Calu3 (cell line): ENCODE results near the gene CDC20B. TPM values are rescaled to one million over a fixed set of nuclear protein-coding genes. Genes with fewer than 3 reads are reported as not detected.

Experiments
- BruUV-seq: library from RNA; stranded (reverse); fragments of 400-500 nt; replicated peaks from 2 replicates; lab custom pipeline; 2021; lab: Mats Ljungman, UMichigan
- CTCF ChIA-PET: fragments of 300-600 bp; sonication (Branson Sonifier 250); formaldehyde crosslinking; loops from one replicate; lab custom pipeline; 2022; ENCODE audit warnings: antibody characterized with exemption; lab: Charles Lee
- DNase-seq: peaks from one replicate; pipeline ENCODE4 v3.0.0; 2022
- H3K27ac Mint-ChIP-seq: one replicate; pipeline ENCODE4 v1.8.0; 2022; ENCODE audit warnings: mixed read lengths; ENCODE audit not compliant: unreplicated experiment
- H3K27me3 Mint-ChIP-seq: one replicate; pipeline ENCODE4 v1.8.0; 2022; ENCODE audit warnings: mixed read lengths; ENCODE audit not compliant: unreplicated experiment
- H3K36me3 Mint-ChIP-seq: one replicate; pipeline ENCODE4 v1.8.0; 2022; ENCODE audit warnings: mild to moderate bottlenecking, moderate library complexity, mixed read lengths; ENCODE audit not compliant: insufficient read depth, unreplicated experiment
- H3K4me1 Mint-ChIP-seq: one replicate; pipeline ENCODE4 v1.8.0; 2022; ENCODE audit warnings: mild to moderate bottlenecking, low read depth, mixed read lengths; ENCODE audit not compliant: unreplicated experiment
- H3K4me3 Mint-ChIP-seq: one replicate; pipeline ENCODE4 v1.8.0; 2022; ENCODE audit warnings: mild to moderate bottlenecking, low read depth, moderate library complexity, mixed read lengths; ENCODE audit not compliant: unreplicated experiment
- H3K9me3 Mint-ChIP-seq: one replicate; pipeline ENCODE4 v1.8.0; 2022; ENCODE audit warnings: low read depth, mixed read lengths; ENCODE audit not compliant: unreplicated experiment
- intact Hi-C: fragments of 100-400 bp; cut with micrococcal nuclease; formaldehyde crosslinking; loops from one replicate; pipeline ENCODE4 v1.10.0; 2022; ENCODE audit not compliant: unreplicated experiment
- total RNA-seq: library from RNA; stranded (reverse); gene quantifications from 2 replicates; pipeline ENCODE4 v1.2.3, GENCODE V29; 2022
- TF ChIP-seq, protein P1 (sequence below): fragments of 200-600 bp; IDR thresholded peaks from one replicate; pipeline ENCODE4 v1.8.0; 2022; ENCODE audit warnings: antibody characterized with exemption; ENCODE audit not compliant: unreplicated experiment

The CDC20B gene
- total RNA-seq, 1 experiment from 2014 or later, result not detected

DNA sequence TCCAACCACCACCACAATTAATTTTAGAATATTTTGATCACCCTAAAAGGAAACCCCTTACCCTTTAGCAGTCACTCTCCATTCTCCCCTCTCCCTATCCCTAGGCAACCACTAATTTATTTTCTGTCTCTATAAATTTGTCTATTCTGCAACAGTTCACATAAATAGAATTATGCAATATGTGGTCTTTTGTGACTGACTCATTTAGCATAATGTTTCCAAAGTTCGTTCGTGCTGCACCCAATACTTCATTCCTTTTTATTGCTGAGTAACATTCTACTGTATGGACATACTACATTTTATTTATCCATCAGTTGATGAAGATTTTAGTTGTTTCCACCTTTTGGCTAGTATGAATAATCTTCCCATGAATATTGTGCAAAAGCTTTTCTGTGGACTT is 18.2 kb upstream of the CDC20B start:
- Mint-ChIP-seq H3K4me3 (no peak overlapping the region), H3K9me3 (no peaks in the 10 kb centered on the region), H3K27me3 (peaks cover 18% of the 10 kb centered on the region), H3K27ac (no peak overlapping the region), H3K36me3 (no peaks in the 10 kb centered on the region), H3K4me1 (no peaks in the 10 kb centered on the region)
- BruUV-seq, result no TSS peak
- TF ChIP-seq, protein P1, sequence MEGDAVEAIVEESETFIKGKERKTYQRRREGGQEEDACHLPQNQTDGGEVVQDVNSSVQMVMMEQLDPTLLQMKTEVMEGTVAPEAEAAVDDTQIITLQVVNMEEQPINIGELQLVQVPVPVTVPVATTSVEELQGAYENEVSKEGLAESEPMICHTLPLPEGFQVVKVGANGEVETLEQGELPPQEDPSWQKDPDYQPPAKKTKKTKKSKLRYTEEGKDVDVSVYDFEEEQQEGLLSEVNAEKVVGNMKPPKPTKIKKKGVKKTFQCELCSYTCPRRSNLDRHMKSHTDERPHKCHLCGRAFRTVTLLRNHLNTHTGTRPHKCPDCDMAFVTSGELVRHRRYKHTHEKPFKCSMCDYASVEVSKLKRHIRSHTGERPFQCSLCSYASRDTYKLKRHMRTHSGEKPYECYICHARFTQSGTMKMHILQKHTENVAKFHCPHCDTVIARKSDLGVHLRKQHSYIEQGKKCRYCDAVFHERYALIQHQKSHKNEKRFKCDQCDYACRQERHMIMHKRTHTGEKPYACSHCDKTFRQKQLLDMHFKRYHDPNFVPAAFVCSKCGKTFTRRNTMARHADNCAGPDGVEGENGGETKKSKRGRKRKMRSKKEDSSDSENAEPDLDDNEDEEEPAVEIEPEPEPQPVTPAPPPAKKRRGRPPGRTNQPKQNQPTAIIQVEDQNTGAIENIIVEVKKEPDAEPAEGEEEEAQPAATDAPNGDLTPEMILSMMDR, result no peak
- intact Hi-C loops, result no loop called here
- CTCF ChIA-PET, result no interaction called here
- DNase-seq, result no peak

GRCh38 chr5:55188656-55189540 is 15.9 kb upstream of the CDC20B start:
- TF ChIP-seq, protein P1, result no peak

DNA sequence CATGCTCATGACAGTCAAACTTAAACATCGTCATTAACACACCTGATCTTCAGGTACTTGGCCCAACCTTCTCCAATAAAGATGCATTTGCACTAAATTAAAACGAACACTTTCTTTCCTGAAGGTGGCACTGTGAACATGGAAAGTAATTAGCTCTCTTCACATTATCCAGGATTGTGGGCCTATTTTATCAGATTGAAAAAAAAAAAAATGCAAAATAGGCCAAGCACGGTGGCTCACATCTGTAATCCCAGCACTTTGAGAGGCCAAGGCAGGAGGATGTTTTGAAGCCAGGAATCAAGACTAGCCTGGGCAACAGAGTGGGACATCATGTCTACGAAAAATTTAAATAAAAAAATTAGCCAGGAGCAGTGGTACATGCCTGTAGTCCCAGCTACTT is 14.4 kb upstream of the CDC20B start:
- intact Hi-C loops, result loop anchor here (5.0 kb wide), 2 partner anchors 45 to 505 kb away; partner anchors contain the start of gene CCNO
- no peak overlapping the region for H3K27ac Mint-ChIP-seq
- TF ChIP-seq, protein P1, result no peak
- H3K4me1 Mint-ChIP-seq, result no peaks in the 10 kb centered on the region
- DNase-seq, result peak; percentile 11
- H3K4me3 Mint-ChIP-seq, result no peak overlapping the region
- CTCF ChIA-PET, result interaction anchor here (0.7 to 1.2 kb wide), 7 partner anchors 10 to 284 kb away, joined by 3 to 11 read pairs (median 4); partner anchors contain the start of genes CCNO and GPX8
- H3K36me3 Mint-ChIP-seq, result no peaks in the 10 kb centered on the region
- H3K27me3 Mint-ChIP-seq, result peaks cover 24% of the 10 kb centered on the region
- BruUV-seq, result no TSS peak
- H3K9me3 Mint-ChIP-seq, result no peaks in the 10 kb centered on the region

More at GRCh38 chr5:55188656-55189540, 15.9 kb upstream of the CDC20B start:
- DNase-seq, result no peak
- Mint-ChIP-seq H3K27me3 (peaks cover 27% of the 10 kb centered on the region), H3K36me3 (no peaks in the 10 kb centered on the region), H3K27ac (no peak overlapping the region), H3K4me1 (no peaks in the 10 kb centered on the region), H3K4me3 (no peak overlapping the region), H3K9me3 (no peaks in the 10 kb centered on the region)
- BruUV-seq, result no TSS peak
- CTCF ChIA-PET, result interaction anchor here (0.5 to 1.5 kb wide), 2 partner anchors 29 to 177 kb away, joined by 3 to 4 read pairs; partner anchors contain the start of gene GPX8
- intact Hi-C loops, result loop anchor here (5.0 kb wide), 2 partner anchors 43 to 503 kb away; partner anchors contain the start of gene CCNO

GRCh38 chr5:55180016-55180415 is 7.0 kb upstream of the CDC20B start:
- no TSS peak for BruUV-seq
- no peaks in the 10 kb centered on the region for H3K27me3 Mint-ChIP-seq
- no peak overlapping the region for H3K27ac Mint-ChIP-seq
- CTCF ChIA-PET, result no interaction called here
- H3K4me3 Mint-ChIP-seq, result no peak overlapping the region
- TF ChIP-seq, protein P1, result no peak
- peaks cover 13% of the 10 kb centered on the region for H3K4me1 Mint-ChIP-seq
- no peaks in the 10 kb centered on the region for H3K9me3 Mint-ChIP-seq
- H3K36me3 Mint-ChIP-seq, result peaks cover 4% of the 10 kb centered on the region
- intact Hi-C loops, result no loop called here
- DNase-seq, result no peak
